ENCODE data around the gene IARS2.

The IARS2 gene

GRCh38 chr1:220094016-220094911 is at the start of gene IARS2:
TSS of gene IARS2 (plus strand) at chr1:220094132. CDS start at chr1:220094217, 85 bp downstream.
- no peaks in the 10 kb centered on the region for H3K9me3 ChIP-seq (ENCODE audit: control insufficient read depth, insufficient read depth, low read length)
- peak within 1 kb of the TSS; percentile 88 for H3K9ac ChIP-seq (ENCODE audit: low read depth, low read length)
- no peaks in the 10 kb centered on the region for H3K27me3 ChIP-seq (ENCODE audit: control insufficient read depth, insufficient read depth, low read length)
- peak within 1 kb of the TSS; percentile 85 for H3K4me3 ChIP-seq (ENCODE audit: low read depth, low read length)
- H3K36me3 ChIP-seq (ENCODE audit: control insufficient read depth, insufficient read depth, low read length), result peaks cover 3% of the 10 kb centered on the region
- no peaks in the 10 kb centered on the region for H3K4me1 ChIP-seq (ENCODE audit: control insufficient read depth, insufficient read depth, low read length)

- Histone ChIP-seq H3K9me3 (ENCODE audit: control insufficient read depth, insufficient read depth, low read length) (no peaks in the 10 kb centered on the region), H3K4me1 (ENCODE audit: control insufficient read depth, insufficient read depth, low read length) (peaks cover 2% of the 10 kb centered on the region), H3K9ac (ENCODE audit: low read depth, low read length) (no peak overlapping the region), H3K4me3 (ENCODE audit: low read depth, low read length) (peak overlapping the region; percentile 97), H3K36me3 (ENCODE audit: control insufficient read depth, insufficient read depth, low read length) (peaks cover 2% of the 10 kb centered on the region), H3K27me3 (ENCODE audit: control insufficient read depth, insufficient read depth, low read length) (no peaks in the 10 kb centered on the region)
Measured at GRCh38 chr1:220044678-220045355, 49.1 kb upstream of the IARS2 start.

GRCh38 chr1:220045356-220046051 is 48.4 kb upstream of the IARS2 start:
- Histone ChIP-seq H3K9ac (ENCODE audit: low read depth, low read length) (peak overlapping the region; percentile 85), H3K36me3 (ENCODE audit: control insufficient read depth, insufficient read depth, low read length) (no peaks in the 10 kb centered on the region), H3K4me1 (ENCODE audit: control insufficient read depth, insufficient read depth, low read length) (peaks cover 2% of the 10 kb centered on the region), H3K4me3 (ENCODE audit: low read depth, low read length) (peak overlapping the region; percentile 97), H3K27me3 (ENCODE audit: control insufficient read depth, insufficient read depth, low read length) (no peaks in the 10 kb centered on the region), H3K9me3 (ENCODE audit: control insufficient read depth, insufficient read depth, low read length) (no peaks in the 10 kb centered on the region)

GRCh38 chr1:220046052-220046930 is 47.6 kb upstream of the IARS2 start, which contains the start of gene EPRS1:
TSS of gene EPRS1 (minus strand) at chr1:220046505. CDS start at chr1:220046388, 117 bp downstream.
- Histone ChIP-seq H3K36me3 (ENCODE audit: control insufficient read depth, insufficient read depth, low read length) (no peaks in the 10 kb centered on the region), H3K27me3 (ENCODE audit: control insufficient read depth, insufficient read depth, low read length) (no peaks in the 10 kb centered on the region), H3K4me1 (ENCODE audit: control insufficient read depth, insufficient read depth, low read length) (peaks cover 2% of the 10 kb centered on the region), H3K9ac (ENCODE audit: low read depth, low read length) (peak within 1 kb of the TSS; percentile 85), H3K4me3 (ENCODE audit: low read depth, low read length) (peak within 1 kb of the TSS; percentile 97), H3K9me3 (ENCODE audit: control insufficient read depth, insufficient read depth, low read length) (no peaks in the 10 kb centered on the region)

- H3K9me3 ChIP-seq (ENCODE audit: control insufficient read depth, insufficient read depth, low read length), result no peaks in the 10 kb centered on the region
- no peak overlapping the region for H3K9ac ChIP-seq (ENCODE audit: low read depth, low read length)
- H3K27me3 ChIP-seq (ENCODE audit: control insufficient read depth, insufficient read depth, low read length), result no peaks in the 10 kb centered on the region
- no peaks in the 10 kb centered on the region for H3K36me3 ChIP-seq (ENCODE audit: control insufficient read depth, insufficient read depth, low read length)
- H3K4me1 ChIP-seq (ENCODE audit: control insufficient read depth, insufficient read depth, low read length), result peaks cover 5% of the 10 kb centered on the region
- no peak overlapping the region for H3K4me3 ChIP-seq (ENCODE audit: low read depth, low read length)
Measured at GRCh38 chr1:220056374-220056773, 37.6 kb upstream of the IARS2 start.

- Histone ChIP-seq H3K9me3 (ENCODE audit: control insufficient read depth, insufficient read depth, low read length) (no peaks in the 10 kb centered on the region), H3K36me3 (ENCODE audit: control insufficient read depth, insufficient read depth, low read length) (no peaks in the 10 kb centered on the region), H3K27me3 (ENCODE audit: control insufficient read depth, insufficient read depth, low read length) (no peaks in the 10 kb centered on the region), H3K4me3 (ENCODE audit: low read depth, low read length) (no peak overlapping the region), H3K4me1 (ENCODE audit: control insufficient read depth, insufficient read depth, low read length) (peaks cover 5% of the 10 kb centered on the region), H3K9ac (ENCODE audit: low read depth, low read length) (no peak overlapping the region)
Measured at GRCh38 chr1:220060876-220061275, 33.1 kb upstream of the IARS2 start.

- Histone ChIP-seq H3K4me3 (ENCODE audit: low read depth, low read length) (no peak overlapping the region), H3K36me3 (ENCODE audit: control insufficient read depth, insufficient read depth, low read length) (no peaks in the 10 kb centered on the region), H3K27me3 (ENCODE audit: control insufficient read depth, insufficient read depth, low read length) (no peaks in the 10 kb centered on the region), H3K9ac (ENCODE audit: low read depth, low read length) (no peak overlapping the region), H3K4me1 (ENCODE audit: control insufficient read depth, insufficient read depth, low read length) (peaks cover 5% of the 10 kb centered on the region), H3K9me3 (ENCODE audit: control insufficient read depth, insufficient read depth, low read length) (no peaks in the 10 kb centered on the region)
Measured at GRCh38 chr1:220062629-220063028, 31.3 kb upstream of the IARS2 start.

- no peak overlapping the region for H3K4me3 ChIP-seq (ENCODE audit: low read depth, low read length)
- no peaks in the 10 kb centered on the region for H3K36me3 ChIP-seq (ENCODE audit: control insufficient read depth, insufficient read depth, low read length)
- no peaks in the 10 kb centered on the region for H3K27me3 ChIP-seq (ENCODE audit: control insufficient read depth, insufficient read depth, low read length)
- no peak overlapping the region for H3K9ac ChIP-seq (ENCODE audit: low read depth, low read length)
- no peaks in the 10 kb centered on the region for H3K4me1 ChIP-seq (ENCODE audit: control insufficient read depth, insufficient read depth, low read length)
- no peaks in the 10 kb centered on the region for H3K9me3 ChIP-seq (ENCODE audit: control insufficient read depth, insufficient read depth, low read length)
Measured at GRCh38 chr1:220067269-220068204, 26.4 kb upstream of the IARS2 start.

GRCh38 chr1:220076861-220077762 is 16.8 kb upstream of the IARS2 start:
- Histone ChIP-seq H3K9ac (ENCODE audit: low read depth, low read length) (no peak overlapping the region), H3K27me3 (ENCODE audit: control insufficient read depth, insufficient read depth, low read length) (no peaks in the 10 kb centered on the region), H3K4me1 (ENCODE audit: control insufficient read depth, insufficient read depth, low read length) (no peaks in the 10 kb centered on the region), H3K9me3 (ENCODE audit: control insufficient read depth, insufficient read depth, low read length) (no peaks in the 10 kb centered on the region), H3K36me3 (ENCODE audit: control insufficient read depth, insufficient read depth, low read length) (no peaks in the 10 kb centered on the region), H3K4me3 (ENCODE audit: low read depth, low read length) (no peak overlapping the region)

Measured in iPS-15b (cell line).